HG02759 (cell line): ENCODE data around the gene ZP3.
"Not testable (repeated sequence)": the region's sequence is repeated elsewhere in the genome, so short reads cannot be mapped to it uniquely, and the experiment has no call there.

Experiments used
- ATAC-seq: cut with Tn5 transposase; IDR thresholded peaks from one replicate; pipeline ENCODE4 v1.9.1; 2021; ENCODE audit warnings: mild to moderate bottlenecking, moderate library complexity; ENCODE audit not compliant: unreplicated experiment

ZP3 gene

GRCh38 chr7:76403780-76404494, 20.8 kb upstream of the ZP3 start:
- ATAC-seq = no peak

DNA sequence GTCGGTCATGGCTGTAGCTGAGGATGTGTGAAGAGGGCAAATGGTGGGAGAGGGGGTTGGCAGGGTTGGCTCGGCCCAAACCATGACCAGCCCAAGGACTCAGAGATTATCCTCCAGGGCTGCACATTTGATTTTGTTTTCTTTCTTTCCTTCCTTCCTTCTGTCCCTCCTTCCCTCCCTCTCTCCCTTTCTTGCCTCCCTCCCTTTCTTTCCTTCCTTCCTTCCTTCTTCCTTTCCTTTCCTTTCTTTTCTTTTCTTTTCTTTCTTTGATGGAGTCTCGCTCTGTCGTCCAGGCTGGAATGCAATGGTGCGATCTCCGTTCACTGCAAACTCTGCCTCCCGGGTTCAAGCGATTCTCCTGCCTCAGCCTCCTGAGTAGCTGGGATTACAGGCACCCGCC, 19.0 kb upstream of the ZP3 start:
- no peak for ATAC-seq

- ATAC-seq = no peak
These were observed 17.0 kb upstream of the ZP3 start for GRCh38 chr7:76407718-76408117.

- ATAC-seq = no peak
These were observed 16.6 kb upstream of the ZP3 start for GRCh38 chr7:76408121-76408560.

DNA sequence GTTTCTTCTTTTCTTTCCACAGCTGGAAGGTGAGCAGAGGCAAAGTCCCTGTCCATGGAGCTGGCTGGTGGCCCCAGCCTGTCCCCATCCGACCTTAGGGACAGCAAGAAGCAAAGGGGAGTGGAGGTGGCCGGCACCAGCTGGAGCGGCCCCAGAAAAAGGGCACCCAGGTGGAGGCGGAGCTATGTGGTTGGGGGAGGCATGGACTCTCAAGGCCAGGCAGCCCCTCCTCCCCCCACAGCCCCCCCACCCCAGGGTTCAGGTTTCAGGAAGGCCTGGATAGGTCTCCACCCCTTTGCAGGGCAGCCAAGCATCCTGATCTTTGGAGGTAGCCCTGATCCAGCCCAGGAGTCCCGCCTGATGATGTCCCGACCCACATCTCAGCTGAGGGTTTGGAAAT, 15.2 kb upstream of the ZP3 start, which contains the start of gene SSC4D:
Gene SSC4D (minus strand): TSS at position 161 of the 400 bp plus-strand sequence. CDS start 5,258 bp downstream, outside the sequence.
- no peak for ATAC-seq

GRCh38 chr7:76411626-76412025, 13.1 kb upstream of the ZP3 start:
- no peak for ATAC-seq

GRCh38 chr7:76412249-76412648, 12.5 kb upstream of the ZP3 start:
- ATAC-seq = no peak

GRCh38 chr7:76417654-76418310, 7.0 kb upstream of the ZP3 start:
- not testable (repeated sequence) for ATAC-seq

DNA sequence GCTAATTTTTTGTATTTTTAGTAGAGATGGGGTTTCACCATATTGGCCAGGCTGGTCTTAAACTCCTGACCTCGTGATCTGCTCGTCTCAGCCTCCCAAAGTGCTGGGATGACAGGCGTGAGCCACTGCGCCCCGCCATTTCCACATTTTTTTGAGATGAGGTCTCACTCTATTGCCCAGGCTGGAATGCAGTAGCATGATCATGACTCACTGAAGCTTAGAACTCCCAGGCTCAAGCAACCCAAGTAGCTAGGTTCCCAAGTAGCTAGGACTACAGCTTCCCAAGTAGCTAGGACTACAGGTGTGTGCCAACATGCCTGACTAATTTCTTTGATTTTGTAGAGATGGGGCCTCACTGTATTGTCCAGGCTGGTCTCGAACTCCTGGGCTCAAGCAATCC, 3.7 kb upstream of the ZP3 start:
- not testable (repeated sequence) for ATAC-seq

DNA sequence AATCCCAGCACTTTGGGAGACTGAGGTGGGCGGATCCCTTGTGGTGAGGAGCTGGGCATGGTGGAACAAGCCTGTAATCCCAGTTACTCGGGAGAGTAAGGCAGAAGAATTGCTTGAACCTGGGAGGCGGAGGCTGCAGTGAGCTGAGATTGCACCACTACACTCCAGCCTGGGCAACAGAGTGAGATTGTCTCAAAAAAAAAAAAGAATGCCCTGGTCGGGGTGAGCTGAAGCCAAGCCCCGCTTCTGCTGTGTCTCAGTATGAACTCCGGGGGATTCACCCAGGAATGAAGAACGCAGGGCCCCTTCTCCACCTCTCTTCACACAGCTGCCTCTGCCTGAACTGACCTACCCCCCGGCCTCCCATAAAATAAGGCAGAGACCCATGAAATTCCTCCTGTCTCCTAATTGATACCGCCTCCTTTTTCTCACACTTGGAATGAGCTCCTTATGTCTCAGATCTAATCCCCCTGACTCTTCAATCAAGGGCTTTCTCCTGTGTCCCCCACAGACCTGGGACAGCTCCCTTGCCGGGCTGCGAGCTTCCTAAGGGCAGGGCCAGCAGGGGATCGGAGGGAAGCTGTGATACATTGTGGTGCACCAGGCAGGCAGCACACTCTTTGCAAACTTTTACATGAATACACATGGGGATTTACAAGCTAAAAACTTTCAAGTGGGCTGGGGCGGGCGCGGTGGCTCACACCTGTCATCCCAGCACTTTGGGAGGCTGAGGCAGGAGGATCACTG, 911 bp upstream of the ZP3 start:
- no peak for ATAC-seq

DNA sequence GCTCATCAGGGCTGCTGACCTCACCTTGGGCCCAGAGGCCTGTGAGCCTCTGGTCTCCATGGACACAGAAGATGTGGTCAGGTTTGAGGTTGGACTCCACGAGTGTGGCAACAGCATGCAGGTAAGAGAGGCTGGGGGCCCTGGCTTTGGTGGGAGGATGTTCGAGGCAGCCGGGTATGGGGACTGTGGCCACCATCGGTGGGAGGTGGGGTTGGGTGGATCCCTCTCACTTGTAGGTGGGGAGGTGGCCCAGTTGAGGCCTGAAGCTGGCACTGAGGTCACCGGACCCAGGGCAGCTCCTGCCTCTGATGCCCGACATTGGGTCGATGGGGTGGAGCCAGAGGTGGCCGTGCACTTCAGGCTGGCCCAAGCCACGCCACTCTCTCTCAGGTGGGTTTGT, 406 bp downstream of the ZP3 start:
- ATAC-seq = no peak

GRCh38 chr7:76425558-76425957, 808 bp downstream of the ZP3 start:
- ATAC-seq = not testable (repeated sequence)

- ATAC-seq = no peak
These were observed 1.5 kb downstream of the ZP3 start for GRCh38 chr7:76426246-76426645.

DNA sequence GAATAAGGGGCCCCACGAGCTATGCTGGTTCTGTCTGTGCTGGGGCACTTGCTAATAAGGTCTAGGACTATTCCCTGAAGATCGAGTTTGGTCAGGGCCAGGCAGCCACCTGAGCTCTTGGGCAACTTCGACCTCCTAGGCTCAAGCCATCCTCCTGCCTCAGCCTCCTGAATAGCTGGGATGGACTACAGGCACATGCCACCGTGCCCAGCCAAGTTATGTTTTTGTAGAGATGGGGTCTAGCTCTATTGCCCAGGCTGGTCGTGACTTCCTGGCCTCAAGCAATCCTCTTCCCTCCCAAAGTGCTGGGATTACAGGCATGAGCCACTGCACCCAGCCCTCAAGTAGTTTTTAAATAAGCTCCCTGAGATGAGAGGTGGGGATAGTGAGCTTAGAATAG, 2.9 kb downstream of the ZP3 start:
- ATAC-seq = no peak

DNA sequence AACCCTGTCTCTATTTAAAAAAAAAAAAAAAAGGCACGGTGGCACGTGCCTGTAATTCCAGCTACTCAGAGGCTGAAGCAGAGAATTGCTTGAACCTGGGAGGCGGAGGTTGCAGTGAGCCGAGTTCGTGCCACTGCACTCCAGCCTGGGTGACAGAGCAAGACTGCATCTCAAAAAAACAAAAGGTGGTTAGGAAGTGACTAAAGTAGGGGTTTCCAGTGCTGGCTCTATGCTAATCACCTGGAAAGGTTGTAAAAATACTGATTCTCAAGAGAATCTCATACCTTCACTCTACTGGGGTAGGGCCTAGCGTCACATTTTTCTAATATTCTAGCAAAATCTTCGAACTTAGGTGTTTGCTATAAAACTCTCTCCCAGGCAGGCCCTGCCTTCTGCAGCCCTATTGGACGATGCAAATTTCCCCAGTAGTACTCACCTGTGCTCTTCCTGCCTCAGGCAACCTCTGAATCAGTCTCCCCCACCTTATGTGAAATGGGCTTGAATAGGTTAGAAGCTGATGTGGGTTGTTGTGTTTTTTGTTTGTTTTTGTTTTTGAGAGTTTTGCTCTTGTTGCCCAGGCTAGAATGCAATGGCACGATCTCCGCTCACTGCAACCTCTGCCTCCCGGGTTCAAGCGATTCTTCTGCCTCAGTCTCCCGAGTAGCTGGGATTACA, 3.5 kb downstream of the ZP3 start:
- no peak for ATAC-seq

- ATAC-seq = no peak
These were observed 4.4 kb downstream of the ZP3 start for GRCh38 chr7:76428868-76429805.

DNA sequence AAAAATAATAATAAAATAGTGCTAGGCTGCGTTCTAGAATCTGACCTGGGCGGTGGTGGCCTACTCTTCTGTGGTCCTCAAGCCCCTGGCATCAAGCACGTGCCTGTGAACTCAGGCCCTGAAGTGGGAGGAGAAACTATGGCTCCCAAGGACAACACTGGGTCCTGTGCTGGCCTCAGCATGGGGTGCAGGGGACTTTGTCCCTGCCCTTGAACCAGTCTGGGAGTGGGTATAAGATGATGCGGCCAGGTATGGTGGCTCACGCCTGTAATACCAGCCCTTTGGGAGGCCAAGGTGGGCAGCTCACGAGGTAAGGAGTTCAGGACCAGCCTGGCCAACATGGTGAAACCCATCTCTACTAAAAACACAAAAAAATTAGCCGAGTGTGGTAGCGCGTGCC, 5.5 kb downstream of the ZP3 start:
- ATAC-seq = no peak

DNA sequence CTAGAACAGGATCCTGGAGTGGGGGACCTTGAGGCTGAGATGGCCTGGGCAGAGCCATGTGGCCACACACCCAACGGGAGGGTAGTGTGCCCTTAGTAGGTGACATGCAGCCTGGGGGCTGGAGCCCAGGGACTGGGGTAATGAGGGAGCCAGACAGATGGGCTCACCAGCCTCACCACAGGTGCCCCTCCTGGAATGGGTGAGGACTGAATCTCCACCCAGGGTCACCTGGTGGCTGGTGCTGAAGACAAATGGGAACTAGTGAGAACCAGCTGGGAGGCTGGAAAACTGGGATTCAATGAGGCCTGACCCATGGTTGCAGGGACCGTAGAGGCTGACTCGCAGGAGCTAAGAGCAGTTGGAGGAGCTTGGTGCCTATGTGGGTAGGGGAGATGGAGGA, 6.1 kb downstream of the ZP3 start:
- no peak for ATAC-seq

DNA sequence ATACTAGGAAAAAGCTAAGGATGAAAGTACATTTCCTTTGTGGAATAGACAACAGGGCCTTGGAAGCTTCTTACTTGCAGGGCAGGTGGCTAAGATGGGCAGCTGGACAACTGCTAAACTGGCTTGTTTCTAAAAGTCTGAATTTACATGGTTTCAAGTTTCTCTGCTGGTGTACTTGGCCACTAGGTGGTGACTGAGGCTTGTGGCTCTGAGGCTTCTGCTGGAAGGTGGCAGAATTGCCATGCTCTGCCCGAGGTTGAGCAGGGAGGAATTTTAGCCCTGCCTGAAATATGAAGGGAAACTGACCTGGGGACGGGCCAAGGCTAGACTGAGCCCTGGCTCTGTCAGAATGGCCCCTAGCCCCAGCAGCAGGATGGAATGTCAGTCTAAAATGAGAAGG, 13.1 kb downstream of the ZP3 start:
- peak; percentile 72 for ATAC-seq
